Esophagus squamous epithelium (tissue), 5 donors: ENCODE measurements around the gene GLDN. TPM values are rescaled to one million over a fixed set of nuclear protein-coding genes. Genes with fewer than 3 reads are reported as not detected.
"Not testable (repeated sequence)": the region's sequence is repeated elsewhere in the genome, so short reads cannot be mapped to it uniquely, and the experiment has no call there.

Source experiments
- DNase-seq: peaks from one replicate; lab custom pipeline; 2025; lab: John Stamatoyannopoulos, UW
- H3K27ac ChIP-seq, 4 donors: fragments of 200-600 bp; sonication (generic); one replicate each; pipeline ENCODE4 v1.5.1; 2016 to 2019; ENCODE audit warnings: mild to moderate bottlenecking in 1 of 4
- H3K27me3 ChIP-seq, 4 donors: fragments of 200-600 bp; sonication (generic); 1 replicate in 3 of 4; 2 replicates in 1 of 4; pipeline versions ENCODE4 v1.5.1 to v1.6.0; 2017 to 2021; ENCODE audit warnings: antibody characterized with exemption in 1 of 4
- H3K36me3 ChIP-seq, 3 donors: fragments of 200-600 bp; sonication (generic); one replicate each; pipeline ENCODE4 v1.5.1; 2016 to 2019
- H3K4me1 ChIP-seq, 3 donors: fragments of 200-600 bp; sonication (generic); one replicate each; pipeline ENCODE4 v1.5.1; 2017 to 2019
- H3K4me3 ChIP-seq, 4 donors: fragments of 200-600 bp; sonication (generic); 1 replicate in 3 of 4; 2 replicates in 1 of 4; pipeline ENCODE4 v1.5.1; 2016 to 2019; ENCODE audit warnings: mild to moderate bottlenecking in 2 of 4, moderate library complexity in 1 of 4
- H3K9me3 ChIP-seq, 3 donors: fragments of 200-600 bp; sonication (generic); one replicate each; pipeline ENCODE4 v1.5.1; 2016 to 2019
- POLR2A ChIP-seq, 4 donors: fragments of 450-650 bp; IDR thresholded peaks; one replicate each; pipeline ENCODE4 v1.6.1; 2017; ENCODE audit warnings: antibody characterized with exemption in 4 of 4, mild to moderate bottlenecking in 4 of 4, moderate library complexity in 3 of 4
- WGBS, 2 donors: methylation state at CpG; one replicate each; pipeline ENCODE4 v1.1.5; 2018; 5-methylcytosine and 5-hydroxymethylcytosine counted together
- intact Hi-C: fragments of 100-400 bp; cut with DNase I; formaldehyde crosslinking; loops from one replicate; pipeline ENCODE4 v1.15.0; 2022
- total RNA-seq, 4 donors: library from RNA; depleted of rRNA; stranded (reverse); fragments of >200 nt; gene quantifications; one replicate each; pipeline ENCODE4 v1.1.0, GENCODE V29; 2016
- TF ChIP-seq, protein P1 (sequence below), 6 experiments: fragments of 450-650 bp in 4 of 6; fragments of 200-600 bp in 2 of 6; sonication (generic) in 2 of 6; IDR thresholded peaks; one replicate each; pipeline ENCODE4 v1.5.1; 2016 to 2019; ENCODE audit warnings: antibody characterized with exemption in 6 of 6, mild to moderate bottlenecking in 4 of 6, moderate library complexity in 4 of 6
- donor health status: DM: yes; HTN: yes; CAD: no.

GLDN gene
- total RNA-seq, 4 donors from 2014 or later, result 0.31 to 2.1 (median 0.74) TPM

DNA sequence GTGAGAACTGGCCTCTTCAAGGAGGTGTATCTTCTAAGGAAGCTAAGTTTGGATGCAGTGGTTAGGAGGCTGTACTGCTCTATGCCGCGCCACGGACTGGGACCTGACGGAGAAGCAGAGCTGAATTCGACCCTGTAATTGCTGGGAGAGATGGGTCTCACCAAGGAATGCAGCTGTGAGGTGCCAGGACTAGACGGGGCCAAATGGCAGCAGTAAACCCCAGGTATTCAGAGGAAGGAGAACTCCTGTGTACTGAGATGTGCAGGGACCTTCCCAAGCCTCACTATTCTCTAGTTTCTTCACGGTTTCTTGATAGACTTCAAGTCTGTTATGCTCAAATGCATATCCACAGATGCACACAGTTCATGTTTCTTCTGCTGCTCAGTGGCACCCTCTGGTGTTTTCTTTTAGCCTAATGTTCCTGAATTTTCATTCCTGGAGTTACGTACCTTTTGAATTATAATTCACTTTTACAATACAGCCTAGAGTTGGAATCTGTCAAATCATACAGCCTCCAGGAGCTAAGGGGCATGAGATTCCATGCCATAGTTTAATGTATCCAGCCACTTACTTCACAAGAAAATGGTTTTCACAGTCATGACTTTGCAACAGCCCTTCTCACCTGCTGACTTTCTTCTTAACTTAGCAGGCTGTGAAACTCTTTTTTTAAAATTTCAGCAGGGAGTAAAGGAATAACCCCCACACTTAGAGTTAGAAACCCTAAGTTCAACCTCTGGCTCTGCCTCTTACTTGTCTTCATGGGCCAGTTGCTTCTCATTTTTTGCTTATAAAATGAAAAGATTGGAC lies 61.8 kb downstream of the GLDN start:
- no peaks in the 10 kb centered on the region for H3K4me1 ChIP-seq
- WGBS, 2 donors, result 57 to 66% methylated on average over 6 to 8 of the region's 8 CpGs
- peaks cover 0 to 32% (median 0%) of the 10 kb centered on the region in 4 donors for H3K27me3 ChIP-seq
- no peak for DNase-seq
- H3K4me3 ChIP-seq, result no peak overlapping the region
- no peak overlapping the region for H3K27ac ChIP-seq
- H3K9me3 ChIP-seq, result no peaks in the 10 kb centered on the region
- intact Hi-C loops, result no loop called here
- no peaks in the 10 kb centered on the region for H3K36me3 ChIP-seq
- TF ChIP-seq, protein P1, sequence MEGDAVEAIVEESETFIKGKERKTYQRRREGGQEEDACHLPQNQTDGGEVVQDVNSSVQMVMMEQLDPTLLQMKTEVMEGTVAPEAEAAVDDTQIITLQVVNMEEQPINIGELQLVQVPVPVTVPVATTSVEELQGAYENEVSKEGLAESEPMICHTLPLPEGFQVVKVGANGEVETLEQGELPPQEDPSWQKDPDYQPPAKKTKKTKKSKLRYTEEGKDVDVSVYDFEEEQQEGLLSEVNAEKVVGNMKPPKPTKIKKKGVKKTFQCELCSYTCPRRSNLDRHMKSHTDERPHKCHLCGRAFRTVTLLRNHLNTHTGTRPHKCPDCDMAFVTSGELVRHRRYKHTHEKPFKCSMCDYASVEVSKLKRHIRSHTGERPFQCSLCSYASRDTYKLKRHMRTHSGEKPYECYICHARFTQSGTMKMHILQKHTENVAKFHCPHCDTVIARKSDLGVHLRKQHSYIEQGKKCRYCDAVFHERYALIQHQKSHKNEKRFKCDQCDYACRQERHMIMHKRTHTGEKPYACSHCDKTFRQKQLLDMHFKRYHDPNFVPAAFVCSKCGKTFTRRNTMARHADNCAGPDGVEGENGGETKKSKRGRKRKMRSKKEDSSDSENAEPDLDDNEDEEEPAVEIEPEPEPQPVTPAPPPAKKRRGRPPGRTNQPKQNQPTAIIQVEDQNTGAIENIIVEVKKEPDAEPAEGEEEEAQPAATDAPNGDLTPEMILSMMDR (IDR thresholded peaks at IDR 0.05), result peak in 4 of 6 experiments; percentile 19 to 58 (median 40)
- TF ChIP-seq POLR2A (IDR thresholded peaks at IDR 0.05), result no peak

DNA sequence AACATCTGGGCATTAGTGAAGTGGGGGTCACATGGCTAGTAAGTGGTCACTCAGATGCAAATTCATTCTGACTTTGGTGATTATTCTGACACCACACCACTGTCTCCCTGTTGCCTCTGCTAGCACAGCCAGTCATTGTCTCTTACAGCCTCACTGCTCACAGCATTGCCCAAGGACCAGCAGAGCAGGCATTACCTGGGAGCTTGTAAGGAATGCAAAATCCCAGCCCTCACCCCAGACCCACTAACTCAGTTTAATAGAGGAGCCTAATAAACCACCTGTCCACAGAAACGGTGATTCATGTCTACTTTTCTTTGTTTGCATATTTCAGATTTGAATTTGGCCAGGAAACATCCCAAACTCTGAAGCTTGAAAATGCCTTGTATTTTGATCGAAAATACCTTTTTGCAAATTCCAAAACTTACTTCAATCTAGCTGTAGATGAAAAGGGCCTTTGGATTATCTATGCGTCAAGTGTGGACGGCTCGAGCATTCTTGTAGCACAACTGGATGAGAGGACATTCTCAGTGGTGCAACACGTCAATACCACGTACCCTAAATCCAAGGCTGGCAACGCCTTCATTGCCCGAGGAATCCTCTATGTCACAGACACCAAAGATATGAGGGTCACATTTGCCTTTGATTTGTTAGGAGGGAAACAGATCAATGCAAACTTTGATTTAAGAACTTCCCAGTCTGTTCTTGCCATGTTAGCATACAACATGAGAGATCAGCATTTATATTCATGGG lies 62.7 kb downstream of the GLDN start:
- 89 to 92% methylated on average over 8 to 9 of the region's 9 CpGs for WGBS, 2 donors
- no peaks in the 10 kb centered on the region for H3K36me3 ChIP-seq
- no peak for DNase-seq

DNA sequence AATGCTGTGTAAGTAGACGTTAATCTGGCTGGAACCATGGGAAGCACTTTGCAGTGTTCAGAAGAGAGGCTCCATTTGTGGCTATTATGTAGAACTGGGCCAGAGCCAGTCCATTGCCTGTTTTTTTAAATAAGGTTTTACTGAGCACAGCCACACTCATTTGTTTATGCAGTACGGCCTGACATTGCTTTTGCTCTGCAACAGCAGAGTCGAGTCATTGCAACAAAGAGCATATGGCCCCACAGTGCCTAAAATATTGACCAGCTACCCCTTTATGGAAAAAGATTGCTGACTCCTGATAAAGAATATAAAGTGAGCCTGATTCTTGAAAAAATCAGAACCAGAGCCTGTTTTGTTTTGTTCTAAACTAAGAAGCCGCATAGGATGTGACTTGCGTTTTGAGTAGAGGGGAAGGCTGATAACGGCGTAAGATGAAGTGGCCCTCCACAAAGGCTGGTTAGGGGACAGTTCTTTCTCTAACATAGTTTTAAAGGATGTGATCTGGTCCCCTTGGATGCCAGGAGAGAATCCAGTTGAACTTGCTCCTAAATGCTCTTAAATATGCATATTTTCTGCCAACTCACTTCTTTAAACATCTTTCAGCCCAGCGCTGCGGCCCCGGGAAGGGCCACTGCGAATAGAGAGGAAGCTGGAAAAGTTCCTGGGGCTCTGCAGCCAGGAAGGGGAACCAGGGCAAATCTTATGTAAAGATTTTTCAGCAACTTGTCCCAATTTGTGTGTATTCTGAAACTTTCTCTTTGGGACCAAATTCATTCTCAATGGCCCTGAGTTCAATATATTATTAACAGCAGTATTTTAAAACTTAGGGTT lies 64.5 kb downstream of the GLDN start:
- Histone ChIP-seq H3K4me1 (no peaks in the 10 kb centered on the region), H3K27ac (no peak overlapping the region), H3K27me3 (peaks cover 0 to 24% (median 0%) of the 10 kb centered on the region in 4 donors), H3K36me3 (no peaks in the 10 kb centered on the region), H3K9me3 (no peaks in the 10 kb centered on the region), H3K4me3 (no peak overlapping the region)
- 52 to 54% methylated on average over 11 of the region's 11 CpGs for WGBS, 2 donors
- no peak for DNase-seq
- no peak for TF ChIP-seq POLR2A (IDR thresholded peaks at IDR 0.05)
- TF ChIP-seq, protein P1 (IDR thresholded peaks at IDR 0.05), result no peak
- intact Hi-C loops, result no loop called here

More for the DNA sequence above, 62.7 kb downstream of the GLDN start:
- no peak overlapping the region for H3K27ac ChIP-seq
- H3K4me1 ChIP-seq, result no peaks in the 10 kb centered on the region
- intact Hi-C loops, result no loop called here
- TF ChIP-seq POLR2A (IDR thresholded peaks at IDR 0.05), result no peak
- H3K27me3 ChIP-seq, result peaks cover 0 to 23% (median 0%) of the 10 kb centered on the region in 4 donors
- H3K9me3 ChIP-seq, result no peaks in the 10 kb centered on the region
- no peak overlapping the region for H3K4me3 ChIP-seq

DNA sequence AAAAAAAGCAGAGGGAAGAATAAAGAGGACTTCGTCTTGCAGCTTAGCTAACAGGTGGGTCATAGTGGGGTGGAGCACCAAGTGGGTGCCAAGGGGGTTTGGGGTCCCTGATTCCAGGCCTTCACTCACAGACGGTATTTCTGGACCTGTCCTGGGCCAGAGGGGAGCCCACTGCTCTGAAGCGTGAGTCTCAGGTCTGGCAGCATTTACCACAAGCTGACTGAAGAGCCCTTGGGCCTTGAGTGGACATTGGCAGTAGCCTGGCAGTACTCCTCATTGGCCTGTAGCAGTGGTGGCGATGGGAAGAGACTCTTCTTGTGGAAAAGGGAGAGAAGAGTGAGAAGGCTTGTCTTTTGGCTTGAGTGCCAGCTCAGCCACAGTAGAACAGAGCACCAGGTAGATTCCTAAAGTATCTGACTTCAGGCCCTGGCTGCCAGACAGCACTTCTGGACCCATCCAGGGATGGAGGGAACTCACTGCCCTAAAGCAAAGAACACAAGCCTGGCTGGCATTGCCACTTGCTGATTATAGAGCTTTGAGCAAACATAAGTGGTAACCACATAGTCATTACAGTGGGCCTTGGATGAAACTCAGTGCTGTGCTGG lies 72.9 kb downstream of the GLDN start:
- no peaks in the 10 kb centered on the region for H3K4me1 ChIP-seq
- H3K4me3 ChIP-seq, result no peak overlapping the region
- no peaks in the 10 kb centered on the region for H3K36me3 ChIP-seq
- peaks cover 0 to 4% (median 0%) of the 10 kb centered on the region in 4 donors for H3K27me3 ChIP-seq
- H3K9me3 ChIP-seq, result no peaks in the 10 kb centered on the region
- intact Hi-C loops, result no loop called here
- no peak for DNase-seq
- WGBS, 2 donors, result 75 to 80% methylated on average over 4 of the region's 4 CpGs
- no peak overlapping the region for H3K27ac ChIP-seq
- TF ChIP-seq, protein P1 (IDR thresholded peaks at IDR 0.05), result no peak
- no peak for TF ChIP-seq POLR2A (IDR thresholded peaks at IDR 0.05)

DNA sequence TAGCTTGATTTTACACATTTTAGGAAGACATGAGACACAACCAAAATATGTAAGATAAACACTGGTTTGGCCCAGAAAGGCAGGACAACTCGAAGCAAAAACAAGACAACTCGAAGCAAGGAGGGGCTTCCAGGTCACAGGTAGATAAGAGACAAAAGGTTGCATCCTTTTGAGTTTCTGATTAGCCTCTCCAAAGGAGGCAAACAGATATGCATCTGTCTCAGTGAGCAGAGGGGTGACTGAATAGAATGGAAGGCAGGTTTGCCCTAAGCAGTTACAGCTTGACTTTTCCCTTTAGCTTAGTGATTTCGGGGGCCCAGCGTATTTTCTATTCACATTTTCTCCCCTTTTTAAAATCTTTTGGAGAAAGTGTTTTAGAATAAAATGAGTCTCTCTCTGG lies 74.7 kb downstream of the GLDN start:
- Histone ChIP-seq H3K4me3 (no peak overlapping the region), H3K27me3 (no peaks in the 10 kb centered on the region), H3K27ac (no peak overlapping the region), H3K36me3 (no peaks in the 10 kb centered on the region), H3K9me3 (no peaks in the 10 kb centered on the region), H3K4me1 (no peaks in the 10 kb centered on the region)
- TF ChIP-seq POLR2A (IDR thresholded peaks at IDR 0.05), result no peak
- TF ChIP-seq, protein P1 (IDR thresholded peaks at IDR 0.05), result no peak
- intact Hi-C loops, result no loop called here
- no peak for DNase-seq
- 40 to 54% methylated on average over 4 of the region's 4 CpGs for WGBS, 2 donors

DNA sequence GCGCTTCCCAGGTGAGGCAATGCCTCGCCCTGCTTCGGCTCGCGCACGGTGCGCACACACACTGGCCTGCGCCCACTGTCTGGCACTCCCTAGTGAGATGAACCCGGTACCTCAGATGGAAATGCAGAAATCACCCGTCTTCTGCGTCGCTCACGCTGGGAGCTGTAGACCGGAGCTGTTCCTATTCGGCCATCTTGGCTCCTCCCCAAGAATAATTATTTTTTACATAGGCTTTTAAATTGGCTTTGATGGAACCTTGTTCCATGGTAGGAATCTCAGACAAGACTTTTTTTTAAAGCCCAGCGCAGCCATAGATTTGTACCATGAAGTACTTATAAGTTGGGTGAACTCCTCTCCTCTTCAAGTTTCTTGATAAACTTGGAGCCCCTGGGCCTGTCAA lies 81.6 kb downstream of the GLDN start:
- WGBS, 2 donors, result 98 to 100% methylated on average over 4 to 7 of the region's 16 CpGs
- not testable (repeated sequence) for DNase-seq

More for the DNA sequence above, 81.6 kb downstream of the GLDN start:
- intact Hi-C loops, H3K4me3 ChIP-seq, H3K36me3 ChIP-seq, H3K4me1 ChIP-seq, H3K9me3 ChIP-seq, H3K27ac ChIP-seq, H3K27me3 ChIP-seq: not testable (repeated sequence)
